Measurements from ENCODE around the gene SLC8A3. TPM values are rescaled to one million over a fixed set of nuclear protein-coding genes. Genes with fewer than 3 reads are reported as not detected.
A peak's percentile ranks its signal among the peaks of the same experiment; 100 is the strongest.

The SLC8A3 gene
- total RNA-seq, 4 donors from 2014 or later: 0.19 to 1.7 (median 0.90) TPM

- H3K4me3 ChIP-seq: no peak overlapping the region
- intact Hi-C loops (cut with DNase I): no loop called here
- 92% methylated on average over 6 of the region's 6 CpGs for WGBS
- H3K36me3 ChIP-seq: no peaks in the 10 kb centered on the region
- H3K9me3 ChIP-seq: no peaks in the 10 kb centered on the region
- TF ChIP-seq EP300 (IDR thresholded peaks at IDR 0.05) (no peak), CTCF (IDR thresholded peaks at IDR 0.05) (no peak), POLR2A (IDR thresholded peaks at IDR 0.05; ENCODE audit: low read depth) (no peak)
- DNase-seq (ENCODE audit: extremely low spot score): no peak
- peaks cover 0 to 19% (median 12%) of the 10 kb centered on the region in 4 donors for H3K4me1 ChIP-seq
- no peaks in the 10 kb centered on the region for H3K27me3 ChIP-seq
- no peak overlapping the region for H3K27ac ChIP-seq (replicated peaks in 1 of 4)
These were observed 186.0 kb downstream of the SLC8A3 start for GRCh38 chr14:70002589-70003346.

- WGBS: 77% methylated on average over 7 of the region's 7 CpGs
- Histone ChIP-seq H3K4me1 (peaks cover 0 to 22% (median 15%) of the 10 kb centered on the region in 4 donors), H3K27ac (replicated peaks in 1 of 4) (peak overlapping the region in 2 of 4 donors; percentile 33 to 43), H3K27me3 (no peaks in the 10 kb centered on the region), H3K36me3 (no peaks in the 10 kb centered on the region), H3K9me3 (no peaks in the 10 kb centered on the region), H3K4me3 (no peak overlapping the region)
- intact Hi-C loops (cut with DNase I): no loop called here
- DNase-seq (ENCODE audit: extremely low spot score): no peak
- TF ChIP-seq CTCF (IDR thresholded peaks at IDR 0.05): no peak
- no peak for TF ChIP-seq POLR2AphosphoS5 (IDR thresholded peaks at IDR 0.05)
- no peak for TF ChIP-seq EP300 (IDR thresholded peaks at IDR 0.05)
- TF ChIP-seq POLR2A (IDR thresholded peaks at IDR 0.05; ENCODE audit: low read depth): no peak
These were observed 188.2 kb downstream of the SLC8A3 start for GRCh38 chr14:70000601-70001000.

DNA sequence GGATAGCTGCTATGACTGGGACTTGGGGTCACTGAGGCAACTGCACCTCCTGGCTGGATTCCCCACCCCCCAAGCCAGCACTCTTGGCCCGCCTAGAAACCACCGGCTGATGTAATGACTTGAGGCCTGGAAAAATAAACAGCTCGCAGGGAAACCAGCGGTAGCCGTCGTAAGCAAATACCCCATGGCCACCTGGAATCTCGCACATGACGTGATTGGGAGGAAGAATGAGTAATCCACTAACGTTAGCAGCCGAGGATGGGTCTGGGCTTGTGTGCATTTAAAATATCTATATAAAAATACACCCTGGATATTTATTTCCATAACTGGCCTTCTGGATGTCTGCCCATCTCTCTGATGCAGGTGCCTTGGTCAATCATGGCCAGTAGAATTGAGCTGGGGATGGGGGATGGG is 189.5 kb downstream of the SLC8A3 start:
- Histone ChIP-seq H3K27me3 (no peaks in the 10 kb centered on the region), H3K9me3 (no peaks in the 10 kb centered on the region), H3K4me1 (peaks cover 0 to 22% (median 15%) of the 10 kb centered on the region in 4 donors), H3K4me3 (no peak overlapping the region), H3K36me3 (no peaks in the 10 kb centered on the region), H3K27ac (replicated peaks in 1 of 4) (no peak overlapping the region)
- DNase-seq (ENCODE audit: extremely low spot score): no peak
- 72% methylated on average over 10 of the region's 10 CpGs for WGBS
- intact Hi-C loops (cut with DNase I): no loop called here
- TF ChIP-seq CTCF (IDR thresholded peaks at IDR 0.05) (no peak), EP300 (IDR thresholded peaks at IDR 0.05) (no peak), POLR2A (IDR thresholded peaks at IDR 0.05; ENCODE audit: low read depth) (no peak), POLR2AphosphoS5 (IDR thresholded peaks at IDR 0.05) (no peak)

- TF ChIP-seq CTCF (IDR thresholded peaks at IDR 0.05) (no peak), POLR2A (IDR thresholded peaks at IDR 0.05; ENCODE audit: low read depth) (no peak), POLR2AphosphoS5 (IDR thresholded peaks at IDR 0.05) (no peak), EP300 (IDR thresholded peaks at IDR 0.05) (no peak)
- peaks cover 0 to 22% (median 15%) of the 10 kb centered on the region in 4 donors for H3K4me1 ChIP-seq
- H3K27ac ChIP-seq (replicated peaks in 1 of 4): no peak overlapping the region
- H3K36me3 ChIP-seq: no peaks in the 10 kb centered on the region
- H3K27me3 ChIP-seq: no peaks in the 10 kb centered on the region
- no peak for DNase-seq (ENCODE audit: extremely low spot score)
- intact Hi-C loops (cut with DNase I): no loop called here
- 34% methylated on average over 5 of the region's 5 CpGs for WGBS
- H3K4me3 ChIP-seq: no peak overlapping the region
- H3K9me3 ChIP-seq: no peaks in the 10 kb centered on the region
These were observed 190.9 kb downstream of the SLC8A3 start for GRCh38 chr14:69997849-69998248.
